GM12801 (cell line): ENCODE measurements around the gene MMP7.

Experiments used
- TF ChIP-seq, protein P1 (sequence below): IDR thresholded peaks from one replicate; pipeline ENCODE4 v1.5.1; 2011; ENCODE audit warnings: control low read depth; ENCODE audit not compliant: insufficient read length; ENCODE audit errors: extremely low read depth

Gene MMP7

GRCh38 chr11:102472127-102472526, 58.4 kb downstream of the MMP7 start:
- TF ChIP-seq, protein P1, sequence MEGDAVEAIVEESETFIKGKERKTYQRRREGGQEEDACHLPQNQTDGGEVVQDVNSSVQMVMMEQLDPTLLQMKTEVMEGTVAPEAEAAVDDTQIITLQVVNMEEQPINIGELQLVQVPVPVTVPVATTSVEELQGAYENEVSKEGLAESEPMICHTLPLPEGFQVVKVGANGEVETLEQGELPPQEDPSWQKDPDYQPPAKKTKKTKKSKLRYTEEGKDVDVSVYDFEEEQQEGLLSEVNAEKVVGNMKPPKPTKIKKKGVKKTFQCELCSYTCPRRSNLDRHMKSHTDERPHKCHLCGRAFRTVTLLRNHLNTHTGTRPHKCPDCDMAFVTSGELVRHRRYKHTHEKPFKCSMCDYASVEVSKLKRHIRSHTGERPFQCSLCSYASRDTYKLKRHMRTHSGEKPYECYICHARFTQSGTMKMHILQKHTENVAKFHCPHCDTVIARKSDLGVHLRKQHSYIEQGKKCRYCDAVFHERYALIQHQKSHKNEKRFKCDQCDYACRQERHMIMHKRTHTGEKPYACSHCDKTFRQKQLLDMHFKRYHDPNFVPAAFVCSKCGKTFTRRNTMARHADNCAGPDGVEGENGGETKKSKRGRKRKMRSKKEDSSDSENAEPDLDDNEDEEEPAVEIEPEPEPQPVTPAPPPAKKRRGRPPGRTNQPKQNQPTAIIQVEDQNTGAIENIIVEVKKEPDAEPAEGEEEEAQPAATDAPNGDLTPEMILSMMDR = no peak

- TF ChIP-seq, protein P1 = no peak
These were observed 59.1 kb downstream of the MMP7 start for GRCh38 chr11:102471474-102471873.
